SK-N-SH (cell line): ENCODE results near the gene GRM2.

Source experiments
- CHD2 ChIP-seq: fragments of 150-350 bp; IDR thresholded peaks from 2 replicates; pipeline ENCODE4 v1.6.1; 2018; ENCODE audit warnings: low read length; ENCODE audit not compliant: partially characterized antibody
- EZH2phosphoT487 ChIP-seq: fragments of 200-600 bp; sonication (generic); IDR thresholded peaks from 2 replicates; pipeline ENCODE4 v1.6.1; 2017; ENCODE audit warnings: low read depth, mixed run types, mild to moderate bottlenecking, antibody characterized with exemption, moderate library complexity, borderline replicate concordance
- NRF1 ChIP-seq: IDR thresholded peaks from 2 replicates; pipeline ENCODE4 v1.6.1; 2012; ENCODE audit warnings: low read depth, mild to moderate bottlenecking, low read length
- SIN3A ChIP-seq: IDR thresholded peaks from 2 replicates; pipeline ENCODE4 v1.6.1; 2012; ENCODE audit warnings: low read depth, mild to moderate bottlenecking, low read length, moderate library complexity, borderline replicate concordance
- TEAD4 ChIP-seq: IDR thresholded peaks from 2 replicates; pipeline ENCODE4 v1.4.0; 2012; ENCODE audit warnings: mild to moderate bottlenecking, borderline replicate concordance; ENCODE audit not compliant: insufficient read depth
- YY1 ChIP-seq: IDR thresholded peaks from 2 replicates; pipeline ENCODE4 v1.4.0; 2012; ENCODE audit warnings: low read depth, mild to moderate bottlenecking
- TF ChIP-seq, protein P1 (sequence below): fragments of 200-600 bp; sonication (generic); IDR thresholded peaks from 2 replicates; pipeline ENCODE4 v1.6.1; 2017; ENCODE audit warnings: antibody characterized with exemption, mild to moderate bottlenecking, moderate library complexity

DNA sequence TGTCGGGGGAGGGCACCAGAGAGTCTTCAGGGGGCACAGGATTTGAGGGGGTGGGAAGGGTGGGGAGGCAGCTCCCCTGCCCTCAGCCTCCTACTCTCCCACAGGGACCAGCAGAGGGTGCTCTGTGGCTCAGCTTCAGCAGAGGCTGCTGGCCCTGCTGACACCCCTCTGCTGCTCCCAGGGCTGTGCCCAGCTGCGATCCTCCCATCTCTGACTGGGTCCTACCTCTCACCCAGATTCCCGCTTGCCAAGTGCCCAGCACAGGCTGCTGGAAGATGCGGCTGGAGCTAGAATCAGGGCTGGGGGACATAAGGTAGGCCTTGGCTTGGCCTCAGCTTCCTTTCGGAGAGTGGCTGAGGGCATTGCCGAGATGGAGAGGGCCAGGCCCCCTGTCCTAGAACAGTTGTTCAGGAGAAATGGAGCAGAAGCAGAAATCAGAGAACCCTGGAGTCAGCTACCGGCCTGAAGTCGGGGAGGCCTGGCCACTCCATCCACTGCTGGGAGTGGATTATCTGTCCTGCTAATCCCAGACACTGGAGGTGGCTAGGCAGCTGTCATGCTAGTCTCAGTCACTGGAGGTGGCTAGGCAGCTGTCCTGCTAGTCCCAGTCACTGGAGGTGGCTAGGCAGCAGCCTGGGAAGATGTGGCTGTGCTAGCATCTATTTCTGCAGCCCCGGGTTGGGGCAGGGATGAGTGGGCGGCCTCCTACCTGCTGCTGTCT is 3.9 kb downstream of the GRM2 start:
- TF ChIP-seq, protein P1, sequence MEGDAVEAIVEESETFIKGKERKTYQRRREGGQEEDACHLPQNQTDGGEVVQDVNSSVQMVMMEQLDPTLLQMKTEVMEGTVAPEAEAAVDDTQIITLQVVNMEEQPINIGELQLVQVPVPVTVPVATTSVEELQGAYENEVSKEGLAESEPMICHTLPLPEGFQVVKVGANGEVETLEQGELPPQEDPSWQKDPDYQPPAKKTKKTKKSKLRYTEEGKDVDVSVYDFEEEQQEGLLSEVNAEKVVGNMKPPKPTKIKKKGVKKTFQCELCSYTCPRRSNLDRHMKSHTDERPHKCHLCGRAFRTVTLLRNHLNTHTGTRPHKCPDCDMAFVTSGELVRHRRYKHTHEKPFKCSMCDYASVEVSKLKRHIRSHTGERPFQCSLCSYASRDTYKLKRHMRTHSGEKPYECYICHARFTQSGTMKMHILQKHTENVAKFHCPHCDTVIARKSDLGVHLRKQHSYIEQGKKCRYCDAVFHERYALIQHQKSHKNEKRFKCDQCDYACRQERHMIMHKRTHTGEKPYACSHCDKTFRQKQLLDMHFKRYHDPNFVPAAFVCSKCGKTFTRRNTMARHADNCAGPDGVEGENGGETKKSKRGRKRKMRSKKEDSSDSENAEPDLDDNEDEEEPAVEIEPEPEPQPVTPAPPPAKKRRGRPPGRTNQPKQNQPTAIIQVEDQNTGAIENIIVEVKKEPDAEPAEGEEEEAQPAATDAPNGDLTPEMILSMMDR, result no peak
- TF ChIP-seq YY1, result no peak
- TF ChIP-seq TEAD4, result no peak
- TF ChIP-seq SIN3A, result no peak
- TF ChIP-seq EZH2phosphoT487, result no peak
- no peak for TF ChIP-seq CHD2
- no peak for TF ChIP-seq NRF1
